GM23338 (cell line): ENCODE data around the gene TFEB. TPM values are rescaled to one million over a fixed set of nuclear protein-coding genes. Genes with fewer than 3 reads are reported as not detected.
A peak's percentile ranks its signal among the peaks of the same experiment; 100 is the strongest.

ENCODE experiments used
- ATAC-seq: fragments of 200-7000 bp; cut with Tn5 transposase; 3 replicates; pipeline ENCODE4 v1.9.1; 2020
- DNase-seq: peaks from one replicate; pipeline ENCODE4 v3.0.0-alpha.2; 2015; ENCODE audit warnings: low spot score
- H2AFZ ChIP-seq: fragments of 200-600 bp; sonication (generic); 2 replicates; pipeline ENCODE4 v1.8.0; 2016; ENCODE audit warnings: antibody characterized with exemption, mild to moderate bottlenecking, moderate library complexity
- H3F3A ChIP-seq: fragments of 200-600 bp; sonication (generic); replicated peaks from 2 replicates; pipeline ENCODE4 v1.8.0; 2017; ENCODE audit warnings: antibody characterized with exemption, mixed run types, low read depth
- H3K27ac ChIP-seq: fragments of 200-600 bp; sonication (generic); 2 replicates; pipeline ENCODE4 v1.6.1; 2016; ENCODE audit warnings: low read depth
- H3K27me3 ChIP-seq: fragments of 200-600 bp; sonication (generic); 2 replicates; pipeline ENCODE4 v1.8.0; 2016; ENCODE audit warnings: mild to moderate bottlenecking, mixed run types, moderate library complexity; ENCODE audit not compliant: insufficient read depth
- H3K36me3 ChIP-seq: fragments of 200-600 bp; sonication (generic); 2 replicates; pipeline ENCODE4 v1.8.0; 2016; ENCODE audit warnings: mild to moderate bottlenecking; ENCODE audit not compliant: insufficient read depth
- H3K4me1 ChIP-seq: fragments of 200-600 bp; sonication (generic); 2 replicates; pipeline ENCODE4 v1.8.0; 2016; ENCODE audit warnings: mild to moderate bottlenecking, moderate library complexity; ENCODE audit not compliant: insufficient read depth
- H3K4me2 ChIP-seq: fragments of 200-600 bp; sonication (generic); 2 replicates; pipeline ENCODE4 v1.7.1; 2017; ENCODE audit warnings: mixed run types
- H3K4me3 ChIP-seq: fragments of 200-600 bp; sonication (generic); 2 replicates; pipeline ENCODE4 v1.6.1; 2016; ENCODE audit warnings: mixed run types
- H3K79me2 ChIP-seq: fragments of 200-600 bp; sonication (generic); replicated peaks from 2 replicates; pipeline ENCODE4 v1.8.0; 2017; ENCODE audit warnings: mild to moderate bottlenecking; ENCODE audit not compliant: insufficient read depth
- H3K9me2 ChIP-seq: fragments of 200-600 bp; sonication (generic); 2 replicates; pipeline ENCODE4 v1.8.0; 2017; ENCODE audit not compliant: insufficient read depth
- H4K20me1 ChIP-seq: fragments of 200-600 bp; sonication (generic); replicated peaks from 2 replicates; pipeline ENCODE4 v1.8.0; 2017; ENCODE audit warnings: mild to moderate bottlenecking; ENCODE audit not compliant: insufficient read depth
- H3K27ac Mint-ChIP-seq: 2 replicates; pipeline ENCODE4 v1.8.0; 2020; ENCODE audit warnings: inconsistent platforms, mild to moderate bottlenecking, moderate library complexity, mixed read lengths
- H3K27me3 Mint-ChIP-seq: 3 replicates; pipeline ENCODE4 v1.8.0; 2022; ENCODE audit warnings: low read depth, mild to moderate bottlenecking, moderate library complexity, mixed read lengths, inconsistent platforms; ENCODE audit not compliant: insufficient read depth, poor library complexity
- H3K36me3 Mint-ChIP-seq: 3 replicates; pipeline ENCODE4 v1.8.0; 2021; ENCODE audit warnings: low read depth, mild to moderate bottlenecking, inconsistent platforms, moderate library complexity, mixed read lengths
- H3K4me1 Mint-ChIP-seq: 3 replicates; pipeline ENCODE4 v1.8.0; 2020; ENCODE audit warnings: mild to moderate bottlenecking, inconsistent platforms, mixed read lengths
- H3K4me3 Mint-ChIP-seq: 3 replicates; pipeline ENCODE4 v1.8.0; 2021; ENCODE audit warnings: moderate library complexity, mild to moderate bottlenecking, inconsistent platforms, mixed read lengths
- H3K9me3 Mint-ChIP-seq: 3 replicates; pipeline ENCODE4 v1.8.0; 2020; ENCODE audit warnings: moderate library complexity, mild to moderate bottlenecking, inconsistent platforms, mixed read lengths
- CREB1 ChIP-seq: fragments of 250-450 bp; sonication (Bioruptor Pico); IDR thresholded peaks from 2 replicates; pipeline ENCODE4 v1.5.0; 2020; ENCODE audit warnings: low read depth, mild to moderate bottlenecking, moderate library complexity
- EZH2 ChIP-seq: fragments of 200-600 bp; sonication (generic); IDR thresholded peaks from one replicate; pipeline ENCODE4 v1.8.0; 2017; ENCODE audit warnings: antibody characterized with exemption, mild to moderate bottlenecking, low read depth; ENCODE audit not compliant: unreplicated experiment
- EZH2phosphoT487 ChIP-seq: fragments of 200-600 bp; sonication (generic); IDR thresholded peaks from one replicate; pipeline ENCODE4 v1.8.1; 2018; ENCODE audit warnings: antibody characterized with exemption; ENCODE audit not compliant: unreplicated experiment
- JUNB ChIP-seq: IDR thresholded peaks from one replicate; pipeline ENCODE4 v1.6.1; 2016; ENCODE audit warnings: antibody characterized with exemption; ENCODE audit not compliant: unreplicated experiment
- NANOG ChIP-seq: IDR thresholded peaks from 2 replicates; pipeline ENCODE4 v1.6.1; 2016; ENCODE audit warnings: antibody characterized with exemption, borderline replicate concordance
- POLR2AphosphoS5 ChIP-seq: IDR thresholded peaks from 2 replicates; pipeline ENCODE4 v1.6.1; 2016; ENCODE audit warnings: antibody characterized with exemption, low read depth
- STAT1 ChIP-seq: IDR thresholded peaks from one replicate; pipeline ENCODE4 v1.6.1; 2016; ENCODE audit warnings: antibody characterized with exemption; ENCODE audit not compliant: unreplicated experiment
- ZNF114 ChIP-seq: fragments of 250-450 bp; sonication (Bioruptor Pico); IDR thresholded peaks from 2 replicates; pipeline ENCODE4 v1.5.0; 2020; ENCODE audit warnings: mild to moderate bottlenecking, moderate library complexity
- ZNF331 ChIP-seq: fragments of 250-450 bp; sonication (Bioruptor Pico); IDR thresholded peaks from 2 replicates; pipeline ENCODE4 v1.5.0; 2020; ENCODE audit warnings: low read depth, mild to moderate bottlenecking, moderate library complexity
- polyA plus RNA-seq: library from polyadenylated mRNA; unstranded; fragments of >200 nt; fragmentation: Nextera tagmentation; extraction: Ambion mirVana; gene quantifications from 2 replicates; pipeline ENCODE4 v1.2.1, GENCODE V29; 2016
- total RNA-seq: library from RNA; depleted of rRNA; stranded (reverse); fragments of >200 nt; shearing (Covaris generic); gene quantifications from 2 replicates; pipeline ENCODE4 v1.2.3, GENCODE V29; 2014
- TF ChIP-seq, protein P1 (sequence below): IDR thresholded peaks from 2 replicates; pipeline ENCODE4 v1.6.1; 2016; ENCODE audit warnings: antibody characterized with exemption
- TF ChIP-seq, protein P2 (sequence below): fragments of 250-450 bp; sonication (Bioruptor Pico); IDR thresholded peaks from 2 replicates; pipeline ENCODE4 v1.5.0; 2020; ENCODE audit warnings: mild to moderate bottlenecking, moderate library complexity
- TF ChIP-seq, protein P3 (sequence below): IDR thresholded peaks from one replicate; pipeline ENCODE4 v1.6.1; 2018; ENCODE audit warnings: antibody characterized with exemption; ENCODE audit not compliant: unreplicated experiment
- TF ChIP-seq, protein P4 (sequence below), 2 experiments: fragments of 200-600 bp in 1 of 2; sonication (generic) in 1 of 2; conservative IDR thresholded peaks; 2 replicates each; pipeline versions ENCODE4 v1.5.1 to v1.6.1; 2016 to 2017; ENCODE audit warnings: antibody characterized with exemption in 2 of 2, low read depth in 2 of 2, mild to moderate bottlenecking in 2 of 2, moderate library complexity in 1 of 2

Gene TFEB
- total and polyA plus RNA-seq, 2 experiments from 2014 or later: 1.3 to 4.3 TPM

DNA sequence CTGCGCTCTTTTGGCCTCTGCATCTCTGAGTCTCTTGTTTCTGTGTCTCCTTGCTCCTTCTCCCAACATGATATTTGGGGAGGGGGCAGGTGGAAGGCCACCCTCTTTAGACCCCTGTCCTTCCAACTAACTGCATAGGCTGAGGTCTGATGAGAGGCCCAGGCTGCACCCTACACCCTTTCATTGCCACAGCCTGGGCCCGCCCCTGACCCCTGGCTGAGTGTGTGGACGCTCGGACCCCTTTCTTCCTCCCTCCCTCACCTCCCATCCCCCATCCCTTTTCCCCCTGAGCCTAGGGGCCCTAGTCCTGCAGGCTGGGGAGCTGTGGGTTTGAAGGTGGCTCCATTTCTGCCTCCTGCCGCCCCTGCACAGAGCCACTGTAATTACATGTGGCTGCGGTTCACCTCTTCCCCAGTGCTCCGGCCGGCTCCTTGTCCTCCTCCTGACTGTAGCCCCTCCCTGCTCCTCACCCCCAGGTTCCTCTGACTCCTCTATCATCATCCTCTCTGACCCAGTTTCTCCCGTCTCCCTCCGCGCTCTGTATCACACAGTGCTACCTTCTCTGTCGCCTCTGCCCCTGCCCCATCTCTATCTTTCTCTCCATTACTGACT, 90.3 kb downstream of the TFEB start:
- peak overlapping the region; percentile 70 for H3K4me2 ChIP-seq
- H3K27me3 Mint-ChIP-seq: peaks cover 20% of the 10 kb centered on the region
- H3K9me2 ChIP-seq: no peaks in the 10 kb centered on the region
- no peak overlapping the region for H2AFZ ChIP-seq
- H3K27me3 ChIP-seq: peaks cover 34% of the 10 kb centered on the region
- ATAC-seq: peak; percentile 40
- TF ChIP-seq CREB1 (CRISPR knock-in tag): no peak
- TF ChIP-seq, protein P1, sequence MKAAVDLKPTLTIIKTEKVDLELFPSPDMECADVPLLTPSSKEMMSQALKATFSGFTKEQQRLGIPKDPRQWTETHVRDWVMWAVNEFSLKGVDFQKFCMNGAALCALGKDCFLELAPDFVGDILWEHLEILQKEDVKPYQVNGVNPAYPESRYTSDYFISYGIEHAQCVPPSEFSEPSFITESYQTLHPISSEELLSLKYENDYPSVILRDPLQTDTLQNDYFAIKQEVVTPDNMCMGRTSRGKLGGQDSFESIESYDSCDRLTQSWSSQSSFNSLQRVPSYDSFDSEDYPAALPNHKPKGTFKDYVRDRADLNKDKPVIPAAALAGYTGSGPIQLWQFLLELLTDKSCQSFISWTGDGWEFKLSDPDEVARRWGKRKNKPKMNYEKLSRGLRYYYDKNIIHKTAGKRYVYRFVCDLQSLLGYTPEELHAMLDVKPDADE: no peak
- no peak for TF ChIP-seq NANOG
- no peak for TF ChIP-seq EZH2phosphoT487
- TF ChIP-seq POLR2AphosphoS5: no peak
- no peak for TF ChIP-seq JUNB
- TF ChIP-seq EZH2: no peak
- TF ChIP-seq ZNF331: no peak
- no peak for TF ChIP-seq ZNF114 (CRISPR knock-in tag)
- TF ChIP-seq, protein P2, sequence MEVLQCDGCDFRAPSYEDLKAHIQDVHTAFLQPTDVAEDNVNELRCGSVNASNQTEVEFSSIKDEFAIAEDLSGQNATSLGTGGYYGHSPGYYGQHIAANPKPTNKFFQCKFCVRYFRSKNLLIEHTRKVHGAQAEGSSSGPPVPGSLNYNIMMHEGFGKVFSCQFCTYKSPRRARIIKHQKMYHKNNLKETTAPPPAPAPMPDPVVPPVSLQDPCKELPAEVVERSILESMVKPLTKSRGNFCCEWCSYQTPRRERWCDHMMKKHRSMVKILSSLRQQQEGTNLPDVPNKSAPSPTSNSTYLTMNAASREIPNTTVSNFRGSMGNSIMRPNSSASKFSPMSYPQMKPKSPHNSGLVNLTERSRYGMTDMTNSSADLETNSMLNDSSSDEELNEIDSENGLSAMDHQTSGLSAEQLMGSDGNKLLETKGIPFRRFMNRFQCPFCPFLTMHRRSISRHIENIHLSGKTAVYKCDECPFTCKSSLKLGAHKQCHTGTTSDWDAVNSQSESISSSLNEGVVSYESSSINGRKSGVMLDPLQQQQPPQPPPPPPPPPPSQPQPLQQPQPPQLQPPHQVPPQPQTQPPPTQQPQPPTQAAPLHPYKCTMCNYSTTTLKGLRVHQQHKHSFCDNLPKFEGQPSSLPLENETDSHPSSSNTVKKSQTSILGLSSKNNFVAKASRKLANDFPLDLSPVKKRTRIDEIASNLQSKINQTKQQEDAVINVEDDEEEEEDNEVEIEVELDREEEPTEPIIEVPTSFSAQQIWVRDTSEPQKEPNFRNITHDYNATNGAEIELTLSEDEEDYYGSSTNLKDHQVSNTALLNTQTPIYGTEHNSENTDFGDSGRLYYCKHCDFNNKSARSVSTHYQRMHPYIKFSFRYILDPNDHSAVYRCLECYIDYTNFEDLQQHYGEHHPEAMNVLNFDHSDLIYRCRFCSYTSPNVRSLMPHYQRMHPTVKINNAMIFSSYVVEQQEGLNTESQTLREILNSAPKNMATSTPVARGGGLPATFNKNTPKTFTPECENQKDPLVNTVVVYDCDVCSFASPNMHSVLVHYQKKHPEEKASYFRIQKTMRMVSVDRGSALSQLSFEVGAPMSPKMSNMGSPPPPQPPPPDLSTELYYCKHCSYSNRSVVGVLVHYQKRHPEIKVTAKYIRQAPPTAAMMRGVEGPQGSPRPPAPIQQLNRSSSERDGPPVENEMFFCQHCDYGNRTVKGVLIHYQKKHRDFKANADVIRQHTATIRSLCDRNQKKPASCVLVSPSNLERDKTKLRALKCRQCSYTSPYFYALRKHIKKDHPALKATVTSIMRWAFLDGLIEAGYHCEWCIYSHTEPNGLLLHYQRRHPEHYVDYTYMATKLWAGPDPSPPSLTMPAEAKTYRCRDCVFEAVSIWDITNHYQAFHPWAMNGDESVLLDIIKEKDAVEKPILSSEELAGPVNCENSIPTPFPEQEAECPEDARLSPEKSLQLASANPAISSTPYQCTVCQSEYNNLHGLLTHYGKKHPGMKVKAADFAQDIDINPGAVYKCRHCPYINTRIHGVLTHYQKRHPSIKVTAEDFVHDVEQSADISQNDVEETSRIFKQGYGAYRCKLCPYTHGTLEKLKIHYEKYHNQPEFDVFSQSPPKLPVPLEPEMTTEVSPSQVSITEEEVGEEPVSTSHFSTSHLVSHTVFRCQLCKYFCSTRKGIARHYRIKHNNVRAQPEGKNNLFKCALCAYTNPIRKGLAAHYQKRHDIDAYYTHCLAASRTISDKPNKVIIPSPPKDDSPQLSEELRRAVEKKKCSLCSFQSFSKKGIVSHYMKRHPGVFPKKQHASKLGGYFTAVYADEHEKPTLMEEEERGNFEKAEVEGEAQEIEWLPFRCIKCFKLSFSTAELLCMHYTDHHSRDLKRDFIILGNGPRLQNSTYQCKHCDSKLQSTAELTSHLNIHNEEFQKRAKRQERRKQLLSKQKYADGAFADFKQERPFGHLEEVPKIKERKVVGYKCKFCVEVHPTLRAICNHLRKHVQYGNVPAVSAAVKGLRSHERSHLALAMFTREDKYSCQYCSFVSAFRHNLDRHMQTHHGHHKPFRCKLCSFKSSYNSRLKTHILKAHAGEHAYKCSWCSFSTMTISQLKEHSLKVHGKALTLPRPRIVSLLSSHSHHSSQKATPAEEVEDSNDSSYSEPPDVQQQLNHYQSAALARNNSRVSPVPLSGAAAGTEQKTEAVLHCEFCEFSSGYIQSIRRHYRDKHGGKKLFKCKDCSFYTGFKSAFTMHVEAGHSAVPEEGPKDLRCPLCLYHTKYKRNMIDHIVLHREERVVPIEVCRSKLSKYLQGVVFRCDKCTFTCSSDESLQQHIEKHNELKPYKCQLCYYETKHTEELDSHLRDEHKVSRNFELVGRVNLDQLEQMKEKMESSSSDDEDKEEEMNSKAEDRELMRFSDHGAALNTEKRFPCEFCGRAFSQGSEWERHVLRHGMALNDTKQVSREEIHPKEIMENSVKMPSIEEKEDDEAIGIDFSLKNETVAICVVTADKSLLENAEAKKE: no peak
- TF ChIP-seq, protein P3, sequence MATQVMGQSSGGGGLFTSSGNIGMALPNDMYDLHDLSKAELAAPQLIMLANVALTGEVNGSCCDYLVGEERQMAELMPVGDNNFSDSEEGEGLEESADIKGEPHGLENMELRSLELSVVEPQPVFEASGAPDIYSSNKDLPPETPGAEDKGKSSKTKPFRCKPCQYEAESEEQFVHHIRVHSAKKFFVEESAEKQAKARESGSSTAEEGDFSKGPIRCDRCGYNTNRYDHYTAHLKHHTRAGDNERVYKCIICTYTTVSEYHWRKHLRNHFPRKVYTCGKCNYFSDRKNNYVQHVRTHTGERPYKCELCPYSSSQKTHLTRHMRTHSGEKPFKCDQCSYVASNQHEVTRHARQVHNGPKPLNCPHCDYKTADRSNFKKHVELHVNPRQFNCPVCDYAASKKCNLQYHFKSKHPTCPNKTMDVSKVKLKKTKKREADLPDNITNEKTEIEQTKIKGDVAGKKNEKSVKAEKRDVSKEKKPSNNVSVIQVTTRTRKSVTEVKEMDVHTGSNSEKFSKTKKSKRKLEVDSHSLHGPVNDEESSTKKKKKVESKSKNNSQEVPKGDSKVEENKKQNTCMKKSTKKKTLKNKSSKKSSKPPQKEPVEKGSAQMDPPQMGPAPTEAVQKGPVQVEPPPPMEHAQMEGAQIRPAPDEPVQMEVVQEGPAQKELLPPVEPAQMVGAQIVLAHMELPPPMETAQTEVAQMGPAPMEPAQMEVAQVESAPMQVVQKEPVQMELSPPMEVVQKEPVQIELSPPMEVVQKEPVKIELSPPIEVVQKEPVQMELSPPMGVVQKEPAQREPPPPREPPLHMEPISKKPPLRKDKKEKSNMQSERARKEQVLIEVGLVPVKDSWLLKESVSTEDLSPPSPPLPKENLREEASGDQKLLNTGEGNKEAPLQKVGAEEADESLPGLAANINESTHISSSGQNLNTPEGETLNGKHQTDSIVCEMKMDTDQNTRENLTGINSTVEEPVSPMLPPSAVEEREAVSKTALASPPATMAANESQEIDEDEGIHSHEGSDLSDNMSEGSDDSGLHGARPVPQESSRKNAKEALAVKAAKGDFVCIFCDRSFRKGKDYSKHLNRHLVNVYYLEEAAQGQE: no peak
- TF ChIP-seq, protein P4, sequence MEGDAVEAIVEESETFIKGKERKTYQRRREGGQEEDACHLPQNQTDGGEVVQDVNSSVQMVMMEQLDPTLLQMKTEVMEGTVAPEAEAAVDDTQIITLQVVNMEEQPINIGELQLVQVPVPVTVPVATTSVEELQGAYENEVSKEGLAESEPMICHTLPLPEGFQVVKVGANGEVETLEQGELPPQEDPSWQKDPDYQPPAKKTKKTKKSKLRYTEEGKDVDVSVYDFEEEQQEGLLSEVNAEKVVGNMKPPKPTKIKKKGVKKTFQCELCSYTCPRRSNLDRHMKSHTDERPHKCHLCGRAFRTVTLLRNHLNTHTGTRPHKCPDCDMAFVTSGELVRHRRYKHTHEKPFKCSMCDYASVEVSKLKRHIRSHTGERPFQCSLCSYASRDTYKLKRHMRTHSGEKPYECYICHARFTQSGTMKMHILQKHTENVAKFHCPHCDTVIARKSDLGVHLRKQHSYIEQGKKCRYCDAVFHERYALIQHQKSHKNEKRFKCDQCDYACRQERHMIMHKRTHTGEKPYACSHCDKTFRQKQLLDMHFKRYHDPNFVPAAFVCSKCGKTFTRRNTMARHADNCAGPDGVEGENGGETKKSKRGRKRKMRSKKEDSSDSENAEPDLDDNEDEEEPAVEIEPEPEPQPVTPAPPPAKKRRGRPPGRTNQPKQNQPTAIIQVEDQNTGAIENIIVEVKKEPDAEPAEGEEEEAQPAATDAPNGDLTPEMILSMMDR (conservative IDR thresholded peaks at IDR 0.05; ENCODE audit: low read depth in 2 of 2): no peak
- no peak for TF ChIP-seq STAT1
- no peaks in the 10 kb centered on the region for H3F3A ChIP-seq
- H3K27ac Mint-ChIP-seq: no peak overlapping the region
- H3K9me3 Mint-ChIP-seq: no peaks in the 10 kb centered on the region
- peaks cover 51% of the 10 kb centered on the region for H3K4me1 Mint-ChIP-seq
- DNase-seq: peak; percentile 43
- peaks cover 6% of the 10 kb centered on the region; the same call in 1 of the 2 replicates for H4K20me1 ChIP-seq
- H3K79me2 ChIP-seq: peaks cover 9% of the 10 kb centered on the region; the same call in 1 of the 2 replicates
- H3K36me3 ChIP-seq: no peaks in the 10 kb centered on the region
- no peak overlapping the region for H3K27ac ChIP-seq
- H3K4me3 ChIP-seq: peak overlapping the region; percentile 24; the same call in 1 of the 2 replicates
- H3K36me3 Mint-ChIP-seq: peaks cover 50% of the 10 kb centered on the region
- H3K4me3 Mint-ChIP-seq: peak overlapping the region; percentile 26; the same call in 2 of the 3 replicates
- H3K4me1 ChIP-seq: peaks cover 39% of the 10 kb centered on the region
